H1 (cell line): ENCODE results near the gene CWF19L1. TPM values are rescaled to one million over a fixed set of nuclear protein-coding genes. Genes with fewer than 3 reads are reported as not detected.

Experiments used
- ASH2L ChIP-seq: fragments of 200-600, 300-600 bp; sonication (generic); IDR thresholded peaks from one replicate; pipeline ENCODE4 v1.7.1; 2017; ENCODE audit warnings: low read length
- CEBPB ChIP-seq: IDR thresholded peaks from 2 replicates; pipeline ENCODE4 v1.6.1; 2012; ENCODE audit warnings: low read depth, low read length
- CHD2 ChIP-seq: IDR thresholded peaks from 2 replicates; pipeline ENCODE4 v1.6.1; 2012; ENCODE audit warnings: low read length, improper control_type of control experiment
- EGR1 ChIP-seq: IDR thresholded peaks from 2 replicates; pipeline ENCODE4 v1.6.1; 2011; ENCODE audit warnings: low read depth, low read length, borderline replicate concordance
- EP300 ChIP-seq, 2 experiments: IDR thresholded peaks; 1 replicate in 1 of 2; 2 replicates in 1 of 2; pipeline ENCODE4 v1.6.1; 2011 to 2012; ENCODE audit warnings: low read depth in 2 of 2, low read length in 2 of 2, mild to moderate bottlenecking in 2 of 2, borderline replicate concordance in 1 of 2, inconsistent platforms in 1 of 2, moderate library complexity in 1 of 2
- EZH2 ChIP-seq: fragments of 200-600 bp; sonication (generic); IDR thresholded peaks from 2 replicates; pipeline ENCODE4 v1.7.1; 2012; ENCODE audit warnings: low read depth, mild to moderate bottlenecking, moderate library complexity, low read length, inconsistent platforms; ENCODE audit not compliant: severe bottlenecking
- HDAC2 ChIP-seq, 2 experiments: fragments of 300-600 bp in 1 of 2; sonication (generic) in 1 of 2; IDR thresholded peaks; 2 replicates each; pipeline ENCODE4 v1.6.1; 2011 to 2012; ENCODE audit warnings: low read depth in 2 of 2, low read length in 2 of 2, mild to moderate bottlenecking in 2 of 2, moderate library complexity in 2 of 2, borderline replicate concordance in 1 of 2, inconsistent platforms in 1 of 2
- HDAC6 ChIP-seq: IDR thresholded peaks from one replicate; pipeline ENCODE4 v1.7.1; 2012; ENCODE audit warnings: low read depth, mild to moderate bottlenecking, inconsistent platforms, low read length, moderate library complexity
- KDM5A ChIP-seq: fragments of 200-600 bp; IDR thresholded peaks from 2 replicates; pipeline ENCODE4 v1.7.1; 2012; ENCODE audit warnings: mild to moderate bottlenecking, low read length, inconsistent platforms, mixed read lengths
- PHF8 ChIP-seq: fragments of 200-600 bp; sonication (generic); conservative IDR thresholded peaks from 2 replicates; pipeline ENCODE4 v1.7.1; 2012; ENCODE audit warnings: low read depth, mild to moderate bottlenecking, inconsistent platforms, low read length, moderate library complexity
- POLR2AphosphoS5 ChIP-seq: IDR thresholded peaks from 2 replicates; pipeline ENCODE4 v1.6.1; 2011; ENCODE audit warnings: low read depth, low read length
- RFX5 ChIP-seq: IDR thresholded peaks from 2 replicates; pipeline ENCODE4 v1.6.1; 2011; ENCODE audit warnings: low read depth, low read length, improper control_type of control experiment, borderline replicate concordance
- RXRA ChIP-seq: IDR thresholded peaks from 2 replicates; pipeline ENCODE4 v1.6.1; 2011; ENCODE audit warnings: low read depth, mild to moderate bottlenecking, low read length, moderate library complexity; ENCODE audit not compliant: insufficient read depth
- SIN3A ChIP-seq, 2 experiments: IDR thresholded peaks in 1 of 2; conservative IDR thresholded peaks in 1 of 2; 2 replicates each; pipeline ENCODE4 v1.6.1; 2011 to 2012; ENCODE audit warnings: low read length in 2 of 2, improper control_type of control experiment in 1 of 2, low read depth in 1 of 2, mild to moderate bottlenecking in 1 of 2
- SP1 ChIP-seq: IDR thresholded peaks from 2 replicates; pipeline ENCODE4 v1.6.1; 2011; ENCODE audit warnings: low read depth, low read length
- TAF7 ChIP-seq: optimal IDR thresholded peaks from 2 replicates; pipeline ENCODE3; 2011; ENCODE audit warnings: low read depth, mild to moderate bottlenecking, inconsistent platforms, low read length, moderate library complexity, borderline replicate concordance
- TEAD4 ChIP-seq: IDR thresholded peaks from 2 replicates; pipeline ENCODE4 v1.6.1; 2012; ENCODE audit warnings: low read depth, low read length, inconsistent platforms, mixed read lengths
- polyA plus RNA-seq, 7 experiments: library from polyadenylated mRNA; depleted of rRNA in 3 of 7; stranded (reverse) in 5 of 7; unstranded in 2 of 7; fragments of >200 nt in 5 of 7; fragments of 200-250 nt in 2 of 7; gene quantifications; 1 replicate in 5 of 7; 2 replicates in 1 of 7; 4 replicates in 1 of 7; pipeline versions ENCODE4 v1.2.1 to v1.2.3, GENCODE V29; 2011 to 2013; ENCODE audit warnings: missing spikeins in 2 of 7, mixed read lengths in 2 of 7
- total RNA-seq: library from RNA; stranded (reverse); fragmentation: NEBNext Ultra II Directional; extraction: Animal tissue kit (Norgen Biotek cat#: 25700); gene quantifications from 2 replicates; pipeline ENCODE4 v1.2.1, GENCODE V29; 2021
- TF ChIP-seq, protein P1 (sequence below): IDR thresholded peaks from 2 replicates; pipeline ENCODE4 v1.6.1; 2012; ENCODE audit warnings: low read length, inconsistent platforms
- TF ChIP-seq, protein P2 (sequence below): IDR thresholded peaks from 2 replicates; pipeline ENCODE4 v1.6.1; 2011; ENCODE audit warnings: low read depth, mild to moderate bottlenecking, low read length; ENCODE audit not compliant: insufficient read depth

The CWF19L1 gene
- total and polyA plus RNA-seq, 2 of the 8 experiments (the other 6 are each of a cell fraction or from before 2014, with no cell fraction given) = 11.1 to 29.9 TPM

DNA sequence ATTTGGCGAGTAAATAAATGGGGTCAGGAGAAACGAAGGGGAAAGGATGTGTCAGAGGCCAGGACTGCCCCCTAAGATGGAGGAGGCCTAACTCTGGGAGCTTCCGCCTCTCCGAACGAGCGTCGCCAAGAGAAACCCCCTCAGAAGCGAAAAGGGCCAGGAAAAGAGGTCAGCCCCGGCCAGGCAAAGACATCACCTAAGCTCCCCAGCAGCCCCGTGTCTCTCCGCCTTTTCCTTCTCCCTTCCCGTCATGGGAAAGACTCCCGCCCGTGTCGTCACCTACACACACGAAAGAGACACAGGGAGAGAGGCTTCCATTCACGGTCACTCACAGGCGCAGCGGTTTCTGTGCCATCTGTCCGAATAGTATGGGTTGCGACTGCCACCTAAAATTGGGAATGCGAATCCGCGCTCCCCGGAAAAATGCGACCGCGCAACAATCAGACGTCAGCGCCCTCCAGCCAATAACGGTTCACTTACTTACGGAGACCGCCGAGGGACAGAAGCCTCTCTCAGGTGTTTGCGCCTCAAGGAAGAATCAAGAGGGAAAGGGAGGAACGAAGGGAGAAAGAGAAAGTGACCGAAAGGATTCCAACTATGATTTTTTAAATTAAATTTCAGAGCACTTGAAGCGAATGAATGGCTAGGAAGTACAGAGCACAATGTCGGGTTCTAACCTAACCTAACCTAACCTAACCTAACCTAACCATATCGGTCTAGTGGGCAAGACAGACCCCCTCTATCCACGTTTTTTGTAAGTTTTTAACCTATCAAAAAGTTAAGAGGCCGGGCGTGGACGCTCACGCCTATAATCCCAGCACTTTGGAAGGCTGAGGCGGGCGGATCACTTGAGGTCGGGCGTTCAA lies at the start of gene CWF19L1 (continued):
- TF ChIP-seq, protein P1, sequence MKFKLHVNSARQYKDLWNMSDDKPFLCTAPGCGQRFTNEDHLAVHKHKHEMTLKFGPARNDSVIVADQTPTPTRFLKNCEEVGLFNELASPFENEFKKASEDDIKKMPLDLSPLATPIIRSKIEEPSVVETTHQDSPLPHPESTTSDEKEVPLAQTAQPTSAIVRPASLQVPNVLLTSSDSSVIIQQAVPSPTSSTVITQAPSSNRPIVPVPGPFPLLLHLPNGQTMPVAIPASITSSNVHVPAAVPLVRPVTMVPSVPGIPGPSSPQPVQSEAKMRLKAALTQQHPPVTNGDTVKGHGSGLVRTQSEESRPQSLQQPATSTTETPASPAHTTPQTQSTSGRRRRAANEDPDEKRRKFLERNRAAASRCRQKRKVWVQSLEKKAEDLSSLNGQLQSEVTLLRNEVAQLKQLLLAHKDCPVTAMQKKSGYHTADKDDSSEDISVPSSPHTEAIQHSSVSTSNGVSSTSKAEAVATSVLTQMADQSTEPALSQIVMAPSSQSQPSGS = no peak
- TF ChIP-seq KDM5A (peak; percentile 96), CHD2 (peak; percentile 59), PHF8 (peak; percentile 85), ASH2L (peak; percentile 58), TAF7 (peak; percentile 68), HDAC2 (IDR thresholded peaks at IDR 0.05; ENCODE audit: borderline replicate concordance in 1 of 2, low read depth in 2 of 2, low read length in 2 of 2) (0 out of 4 replicates have a peak, but pooled peaks of 1 of the 2 experiments have one; percentile 88), EP300 (IDR thresholded peaks at IDR 0.05; ENCODE audit: borderline replicate concordance in 1 of 2, low read depth in 2 of 2, low read length in 2 of 2) (no peak), RXRA (no peak), EZH2 (no peak), RFX5 (no peak), CEBPB (0 out of 2 replicates have a peak, but pooled peaks have one; percentile 5), TEAD4 (peak; percentile 88), POLR2AphosphoS5 (peak; percentile 82), HDAC6 (no peak), EGR1 (no peak), SP1 (peak; percentile 83), SIN3A (conservative IDR thresholded peaks at IDR 0.05 in 1 of 2, IDR thresholded peaks at IDR 0.05 in 1 of 2; ENCODE audit: low read depth in 1 of 2, low read length in 2 of 2) (peak in 1 of 2 experiments; percentile 91; a peak in 2 of 4 replicates)
- TF ChIP-seq, protein P2, sequence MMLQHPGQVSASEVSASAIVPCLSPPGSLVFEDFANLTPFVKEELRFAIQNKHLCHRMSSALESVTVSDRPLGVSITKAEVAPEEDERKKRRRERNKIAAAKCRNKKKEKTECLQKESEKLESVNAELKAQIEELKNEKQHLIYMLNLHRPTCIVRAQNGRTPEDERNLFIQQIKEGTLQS = peak; percentile 93
